ENCODE results near the gene PRR12.

- no peak for TF ChIP-seq ZSCAN30 (tag by site-specific recombination; IDR thresholded peaks at IDR 0.05)
- no peak for TF ChIP-seq CTCF (tag by site-specific recombination; IDR thresholded peaks at IDR 0.05)
- TF ChIP-seq HIC1 (tag by site-specific recombination; IDR thresholded peaks at IDR 0.05) = no peak
- TF ChIP-seq ZNF140 (tag by site-specific recombination; IDR thresholded peaks at IDR 0.05) = no peak
- TF ChIP-seq ZNF501 (tag by site-specific recombination; IDR thresholded peaks at IDR 0.05) = no peak
- TF ChIP-seq ZNF423 (tag by site-specific recombination; IDR thresholded peaks at IDR 0.05) = no peak
- no peak for TF ChIP-seq YY1 (tag by site-specific recombination; IDR thresholded peaks at IDR 0.05)
- no peak for TF ChIP-seq ZNF169 (tag by site-specific recombination; IDR thresholded peaks at IDR 0.05)
- no peak for TF ChIP-seq ZSCAN18 (tag by site-specific recombination; IDR thresholded peaks at IDR 0.05)
- no peak for TF ChIP-seq ZNF426 (tag by site-specific recombination; IDR thresholded peaks at IDR 0.05)
- TF ChIP-seq REST (tag by site-specific recombination; IDR thresholded peaks at IDR 0.05) = no peak
- no peak for TF ChIP-seq ZFP37 (tag by site-specific recombination; IDR thresholded peaks at IDR 0.05)
- no peak for TF ChIP-seq ZFHX2 (tag by site-specific recombination; conservative IDR thresholded peaks at IDR 0.05)
- no peak for TF ChIP-seq ZNF529 (tag by site-specific recombination; IDR thresholded peaks at IDR 0.05; ENCODE audit: insufficient replicate concordance)
These were observed 24.7 kb upstream of the PRR12 start for GRCh38 chr19:49566302-49566701.

All from HEK293 (cell line).